Thyroid gland (tissue), 4 donors: ENCODE measurements around the gene PGBD4.

Experiments
- CTCF ChIP-seq, 6 experiments: fragments of 200-600 bp in 3 of 6; fragments of 450-650 bp in 3 of 6; sonication (generic) in 3 of 6; IDR thresholded peaks; one replicate each; pipeline ENCODE4 v1.5.1; 2016 to 2019; ENCODE audit warnings: antibody characterized with exemption in 6 of 6, mild to moderate bottlenecking in 2 of 6, inconsistent platforms in 1 of 6, moderate library complexity in 1 of 6
- POLR2A ChIP-seq, 2 donors: fragments of 450-650 bp; IDR thresholded peaks; one replicate each; pipeline ENCODE4 v1.6.1; 2017; ENCODE audit warnings: antibody characterized with exemption in 2 of 2, mild to moderate bottlenecking in 2 of 2, moderate library complexity in 1 of 2

GRCh38 chr15:34065941-34066340 is 35.9 kb upstream of the PGBD4 start:
- TF ChIP-seq CTCF (IDR thresholded peaks at IDR 0.05) (no peak), POLR2A (IDR thresholded peaks at IDR 0.05) (no peak)
